ENCODE data around the gene MOB2.

MOB2 gene

GRCh38 chr11:1439341-1439740 lies 47.2 kb downstream of the MOB2 start:
- Histone ChIP-seq H3K23ac (ENCODE audit: low read depth, low read length, poor library complexity) (peak overlapping the region; percentile 31), H2BK12ac (ENCODE audit: low read length) (no peak overlapping the region), H3K14ac (ENCODE audit: low read length) (peak overlapping the region; percentile 21), H4K91ac (ENCODE audit: low read depth, low read length, poor library complexity) (no peak overlapping the region), H3K4me3 (ENCODE audit: low read length in 2 of 2) (no peak overlapping the region), H3K79me1 (ENCODE audit: low read depth, low read length) (peaks cover 10% of the 10 kb centered on the region), H3K18ac (ENCODE audit: low read length) (no peak overlapping the region), H3K4ac (ENCODE audit: low read length) (no peak overlapping the region), H3K36me3 (replicated peaks in 1 of 2; ENCODE audit: control insufficient read depth in 2 of 2, insufficient read depth in 2 of 2, low read length in 2 of 2) (peaks cover 10 to 26% of the 10 kb centered on the region in 2 donors), H2AK5ac (ENCODE audit: low read depth, low read length) (no peak overlapping the region), H2AFZ (ENCODE audit: low read length) (no peak overlapping the region), H3K4me1 (ENCODE audit: control insufficient read depth in 2 of 2, insufficient read depth in 1 of 2, low read depth in 1 of 2, low read length in 2 of 2) (peaks cover 7 to 17% of the 10 kb centered on the region in 2 donors), H2BK120ac (ENCODE audit: low read depth, low read length) (no peak overlapping the region), H3K9ac (ENCODE audit: low read depth, low read length, poor library complexity) (peak overlapping the region; percentile 21), H4K8ac (ENCODE audit: low read depth, low read length) (no peak overlapping the region), H3K4me2 (ENCODE audit: insufficient read depth, low read length, poor library complexity, severe bottlenecking) (no peak overlapping the region), H3K27me3 (ENCODE audit: control insufficient read depth in 3 of 3, insufficient read depth in 3 of 3, low read depth in 1 of 3, low read length in 3 of 3) (no peaks in the 10 kb centered on the region), H2BK5ac (ENCODE audit: low read length) (no peak overlapping the region), H3K9me3 (replicated peaks in 1 of 2; ENCODE audit: control insufficient read depth in 2 of 2, insufficient read depth in 1 of 2, low read depth in 1 of 2, low read length in 2 of 2) (no peaks in the 10 kb centered on the region), H3K27ac (replicated peaks; ENCODE audit: low read length) (no peak overlapping the region), H2BK15ac (ENCODE audit: low read length) (peak overlapping the region; percentile 26)
- no CpG with 5 or more reads among the region's 11 CpGs for WGBS, 2 donors (ENCODE audit: extremely low coverage in 2 of 2, insufficient read length in 2 of 2, insufficient replicate concordance in 1 of 2)
- no peak for DNase-seq (ENCODE audit: low spot score)

GRCh38 chr11:1438967-1439330 lies 47.6 kb downstream of the MOB2 start:
- peaks cover 7 to 22% of the 10 kb centered on the region in 2 donors for H3K36me3 ChIP-seq (replicated peaks in 1 of 2; ENCODE audit: control insufficient read depth in 2 of 2, insufficient read depth in 2 of 2, low read length in 2 of 2)
- peak overlapping the region; percentile 41 for H2BK12ac ChIP-seq (ENCODE audit: low read length)
- no peak overlapping the region for H2BK120ac ChIP-seq (ENCODE audit: low read depth, low read length)
- H3K27me3 ChIP-seq (ENCODE audit: control insufficient read depth in 3 of 3, insufficient read depth in 3 of 3, low read depth in 1 of 3, low read length in 3 of 3), result no peaks in the 10 kb centered on the region
- no peak overlapping the region for H2BK5ac ChIP-seq (ENCODE audit: low read length)
- peak overlapping the region; percentile 26 for H2BK15ac ChIP-seq (ENCODE audit: low read length)
- H3K27ac ChIP-seq (replicated peaks; ENCODE audit: low read length), result no peak overlapping the region
- no peak for DNase-seq (ENCODE audit: low spot score)
- H3K4me1 ChIP-seq (ENCODE audit: control insufficient read depth in 2 of 2, insufficient read depth in 1 of 2, low read depth in 1 of 2, low read length in 2 of 2), result peaks cover 7 to 17% of the 10 kb centered on the region in 2 donors
- no peak overlapping the region for H3K4me2 ChIP-seq (ENCODE audit: insufficient read depth, low read length, poor library complexity, severe bottlenecking)
- H3K4me3 ChIP-seq (ENCODE audit: low read length in 2 of 2), result no peak overlapping the region
- peak overlapping the region; percentile 21 for H3K9ac ChIP-seq (ENCODE audit: low read depth, low read length, poor library complexity)
- peak overlapping the region; percentile 31 for H3K23ac ChIP-seq (ENCODE audit: low read depth, low read length, poor library complexity)
- peak overlapping the region; percentile 56 for H2AK5ac ChIP-seq (ENCODE audit: low read depth, low read length)
- H2AFZ ChIP-seq (ENCODE audit: low read length), result no peak overlapping the region
- peaks cover 10% of the 10 kb centered on the region for H3K79me1 ChIP-seq (ENCODE audit: low read depth, low read length)
- no peak overlapping the region for H4K8ac ChIP-seq (ENCODE audit: low read depth, low read length)
- peak overlapping the region; percentile 57 for H3K18ac ChIP-seq (ENCODE audit: low read length)
- peak overlapping the region; percentile 21 for H3K14ac ChIP-seq (ENCODE audit: low read length)
- WGBS, 2 donors (ENCODE audit: extremely low coverage in 2 of 2, insufficient read length in 2 of 2, insufficient replicate concordance in 1 of 2), result no CpG with 5 or more reads among the region's 11 CpGs
- no peaks in the 10 kb centered on the region for H3K9me3 ChIP-seq (replicated peaks in 1 of 2; ENCODE audit: control insufficient read depth in 2 of 2, insufficient read depth in 1 of 2, low read depth in 1 of 2, low read length in 2 of 2)
- H4K91ac ChIP-seq (ENCODE audit: low read depth, low read length, poor library complexity), result no peak overlapping the region
- no peak overlapping the region for H3K4ac ChIP-seq (ENCODE audit: low read length)

- H3K27ac ChIP-seq (replicated peaks; ENCODE audit: low read length), result no peak overlapping the region
- no peaks in the 10 kb centered on the region for H3K27me3 ChIP-seq (ENCODE audit: control insufficient read depth in 3 of 3, insufficient read depth in 3 of 3, low read depth in 1 of 3, low read length in 3 of 3)
- H2BK5ac ChIP-seq (ENCODE audit: low read length), result no peak overlapping the region
Observed at GRCh38 chr11:1438261-1438966, 48.2 kb downstream of the MOB2 start.

GRCh38 chr11:1437500-1437899 lies 49.1 kb downstream of the MOB2 start:
- peak overlapping the region; percentile 43 for H4K8ac ChIP-seq (ENCODE audit: low read depth, low read length)
- peaks cover 10% of the 10 kb centered on the region for H3K79me1 ChIP-seq (ENCODE audit: low read depth, low read length)
- no peak overlapping the region for H3K27ac ChIP-seq (replicated peaks; ENCODE audit: low read length)
- H3K9me3 ChIP-seq (replicated peaks in 1 of 2; ENCODE audit: control insufficient read depth in 2 of 2, insufficient read depth in 1 of 2, low read depth in 1 of 2, low read length in 2 of 2), result no peaks in the 10 kb centered on the region
- H2AK5ac ChIP-seq (ENCODE audit: low read depth, low read length), result peak overlapping the region; percentile 91
- H3K18ac ChIP-seq (ENCODE audit: low read length), result peak overlapping the region; percentile 80
- no peaks in the 10 kb centered on the region for H3K27me3 ChIP-seq (ENCODE audit: control insufficient read depth in 3 of 3, insufficient read depth in 3 of 3, low read depth in 1 of 3, low read length in 3 of 3)
- H3K23ac ChIP-seq (ENCODE audit: low read depth, low read length, poor library complexity), result peak overlapping the region; percentile 43
- H2BK15ac ChIP-seq (ENCODE audit: low read length), result peak overlapping the region; percentile 38
- WGBS, 2 donors (ENCODE audit: extremely low coverage in 2 of 2, insufficient read length in 2 of 2, insufficient replicate concordance in 1 of 2), result no CpG with 5 or more reads among the region's 6 CpGs
- no peak overlapping the region for H2BK5ac ChIP-seq (ENCODE audit: low read length)
- no peak overlapping the region for H2BK120ac ChIP-seq (ENCODE audit: low read depth, low read length)
- H3K4ac ChIP-seq (ENCODE audit: low read length), result no peak overlapping the region
- peak overlapping the region; percentile 63 for H3K14ac ChIP-seq (ENCODE audit: low read length)
- no peak overlapping the region for H3K4me2 ChIP-seq (ENCODE audit: insufficient read depth, low read length, poor library complexity, severe bottlenecking)
- no peak for DNase-seq (ENCODE audit: low spot score)
- H3K36me3 ChIP-seq (replicated peaks in 1 of 2; ENCODE audit: control insufficient read depth in 2 of 2, insufficient read depth in 2 of 2, low read length in 2 of 2), result peaks cover 2 to 10% of the 10 kb centered on the region in 2 donors
- peak overlapping the region; percentile 50 for H3K9ac ChIP-seq (ENCODE audit: low read depth, low read length, poor library complexity)
- H3K4me1 ChIP-seq (ENCODE audit: control insufficient read depth in 2 of 2, insufficient read depth in 1 of 2, low read depth in 1 of 2, low read length in 2 of 2), result peaks cover 7 to 17% of the 10 kb centered on the region in 2 donors
- H2AFZ ChIP-seq (ENCODE audit: low read length), result no peak overlapping the region
- no peak overlapping the region for H4K91ac ChIP-seq (ENCODE audit: low read depth, low read length, poor library complexity)
- H3K4me3 ChIP-seq (ENCODE audit: low read length in 2 of 2), result no peak overlapping the region
- H2BK12ac ChIP-seq (ENCODE audit: low read length), result no peak overlapping the region

More at GRCh38 chr11:1438261-1438966, 48.2 kb downstream of the MOB2 start:
- Histone ChIP-seq H2BK15ac (ENCODE audit: low read length) (no peak overlapping the region), H2BK120ac (ENCODE audit: low read depth, low read length) (no peak overlapping the region), H3K23ac (ENCODE audit: low read depth, low read length, poor library complexity) (peak overlapping the region; percentile 31), H3K4me2 (ENCODE audit: insufficient read depth, low read length, poor library complexity, severe bottlenecking) (no peak overlapping the region), H2BK12ac (ENCODE audit: low read length) (no peak overlapping the region), H3K4me3 (ENCODE audit: low read length in 2 of 2) (peak overlapping the region in 1 of 2 donors; percentile 58), H4K8ac (ENCODE audit: low read depth, low read length) (no peak overlapping the region), H3K9me3 (replicated peaks in 1 of 2; ENCODE audit: control insufficient read depth in 2 of 2, insufficient read depth in 1 of 2, low read depth in 1 of 2, low read length in 2 of 2) (no peaks in the 10 kb centered on the region), H3K14ac (ENCODE audit: low read length) (peak overlapping the region; percentile 38), H3K18ac (ENCODE audit: low read length) (no peak overlapping the region), H3K36me3 (replicated peaks in 1 of 2; ENCODE audit: control insufficient read depth in 2 of 2, insufficient read depth in 2 of 2, low read length in 2 of 2) (peaks cover 3 to 17% of the 10 kb centered on the region in 2 donors), H2AFZ (ENCODE audit: low read length) (no peak overlapping the region), H2AK5ac (ENCODE audit: low read depth, low read length) (peak overlapping the region; percentile 56), H3K79me1 (ENCODE audit: low read depth, low read length) (peaks cover 10% of the 10 kb centered on the region), H3K9ac (ENCODE audit: low read depth, low read length, poor library complexity) (no peak overlapping the region), H3K4ac (ENCODE audit: low read length) (no peak overlapping the region), H4K91ac (ENCODE audit: low read depth, low read length, poor library complexity) (no peak overlapping the region), H3K4me1 (ENCODE audit: control insufficient read depth in 2 of 2, insufficient read depth in 1 of 2, low read depth in 1 of 2, low read length in 2 of 2) (peaks cover 7 to 17% of the 10 kb centered on the region in 2 donors)
- no peak for DNase-seq (ENCODE audit: low spot score)
- WGBS, 2 donors (ENCODE audit: extremely low coverage in 2 of 2, insufficient read length in 2 of 2, insufficient replicate concordance in 1 of 2), result no CpG with 5 or more reads among the region's 19 CpGs
